Subcutaneous adipose tissue (tissue), 4 donors: ENCODE measurements around the gene POMT1. TPM values are rescaled to one million over a fixed set of nuclear protein-coding genes. Genes with fewer than 3 reads are reported as not detected.

Experiments used
- total RNA-seq, 4 donors: library from RNA; depleted of rRNA; stranded (reverse); fragments of >200 nt; gene quantifications; one replicate each; pipeline ENCODE4 v1.1.0, GENCODE V29; 2016
- TF ChIP-seq, protein P1 (sequence below): fragments of 450-650 bp; IDR thresholded peaks from one replicate; pipeline ENCODE4 v1.5.1; 2016; ENCODE audit warnings: low read depth, mild to moderate bottlenecking, control low read depth, antibody characterized with exemption, moderate library complexity

The POMT1 gene
- total RNA-seq, 4 donors from 2014 or later: 17.0 to 54.3 (median 27.1) TPM

DNA sequence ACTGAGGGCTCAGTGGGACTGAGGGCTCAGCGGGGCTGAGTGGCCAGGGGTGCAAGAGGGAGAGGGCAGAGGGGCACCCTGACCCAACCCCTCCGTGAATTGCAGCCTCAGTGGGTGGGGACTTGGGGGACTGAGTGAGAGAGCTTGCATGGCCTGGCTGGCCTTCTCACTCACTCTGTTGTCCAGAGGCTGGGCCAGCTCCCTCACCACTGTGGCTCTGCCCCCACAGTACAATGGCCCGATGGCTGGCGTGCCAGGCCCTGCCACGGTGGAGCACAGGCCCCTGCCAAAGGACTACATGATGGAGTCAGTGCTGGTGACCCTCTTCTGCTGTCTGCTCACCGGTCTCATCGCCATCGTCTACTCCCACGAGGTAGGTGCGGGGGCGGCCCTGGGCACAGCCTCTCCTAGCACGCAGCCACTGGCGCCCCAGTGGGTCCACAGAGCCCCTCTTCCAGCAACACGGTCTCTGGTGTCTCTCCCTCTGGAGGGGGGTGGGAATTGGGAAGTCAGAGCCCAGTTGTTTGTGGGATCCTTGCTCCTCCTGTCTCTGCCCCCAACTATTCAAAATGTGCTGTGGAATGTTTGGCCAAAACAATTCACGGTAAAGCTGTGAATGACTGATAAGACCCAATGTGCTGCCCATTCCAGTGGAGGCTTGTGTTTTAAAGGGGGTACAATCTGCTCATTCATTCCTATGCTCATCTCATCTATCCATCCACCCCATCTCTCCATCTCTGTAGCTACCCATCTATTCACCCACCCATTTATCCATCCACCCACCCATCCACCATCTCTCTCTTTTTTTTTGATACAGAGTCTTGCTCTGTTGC lies 53.3 kb downstream of the POMT1 start:
- TF ChIP-seq, protein P1, sequence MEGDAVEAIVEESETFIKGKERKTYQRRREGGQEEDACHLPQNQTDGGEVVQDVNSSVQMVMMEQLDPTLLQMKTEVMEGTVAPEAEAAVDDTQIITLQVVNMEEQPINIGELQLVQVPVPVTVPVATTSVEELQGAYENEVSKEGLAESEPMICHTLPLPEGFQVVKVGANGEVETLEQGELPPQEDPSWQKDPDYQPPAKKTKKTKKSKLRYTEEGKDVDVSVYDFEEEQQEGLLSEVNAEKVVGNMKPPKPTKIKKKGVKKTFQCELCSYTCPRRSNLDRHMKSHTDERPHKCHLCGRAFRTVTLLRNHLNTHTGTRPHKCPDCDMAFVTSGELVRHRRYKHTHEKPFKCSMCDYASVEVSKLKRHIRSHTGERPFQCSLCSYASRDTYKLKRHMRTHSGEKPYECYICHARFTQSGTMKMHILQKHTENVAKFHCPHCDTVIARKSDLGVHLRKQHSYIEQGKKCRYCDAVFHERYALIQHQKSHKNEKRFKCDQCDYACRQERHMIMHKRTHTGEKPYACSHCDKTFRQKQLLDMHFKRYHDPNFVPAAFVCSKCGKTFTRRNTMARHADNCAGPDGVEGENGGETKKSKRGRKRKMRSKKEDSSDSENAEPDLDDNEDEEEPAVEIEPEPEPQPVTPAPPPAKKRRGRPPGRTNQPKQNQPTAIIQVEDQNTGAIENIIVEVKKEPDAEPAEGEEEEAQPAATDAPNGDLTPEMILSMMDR: no peak

DNA sequence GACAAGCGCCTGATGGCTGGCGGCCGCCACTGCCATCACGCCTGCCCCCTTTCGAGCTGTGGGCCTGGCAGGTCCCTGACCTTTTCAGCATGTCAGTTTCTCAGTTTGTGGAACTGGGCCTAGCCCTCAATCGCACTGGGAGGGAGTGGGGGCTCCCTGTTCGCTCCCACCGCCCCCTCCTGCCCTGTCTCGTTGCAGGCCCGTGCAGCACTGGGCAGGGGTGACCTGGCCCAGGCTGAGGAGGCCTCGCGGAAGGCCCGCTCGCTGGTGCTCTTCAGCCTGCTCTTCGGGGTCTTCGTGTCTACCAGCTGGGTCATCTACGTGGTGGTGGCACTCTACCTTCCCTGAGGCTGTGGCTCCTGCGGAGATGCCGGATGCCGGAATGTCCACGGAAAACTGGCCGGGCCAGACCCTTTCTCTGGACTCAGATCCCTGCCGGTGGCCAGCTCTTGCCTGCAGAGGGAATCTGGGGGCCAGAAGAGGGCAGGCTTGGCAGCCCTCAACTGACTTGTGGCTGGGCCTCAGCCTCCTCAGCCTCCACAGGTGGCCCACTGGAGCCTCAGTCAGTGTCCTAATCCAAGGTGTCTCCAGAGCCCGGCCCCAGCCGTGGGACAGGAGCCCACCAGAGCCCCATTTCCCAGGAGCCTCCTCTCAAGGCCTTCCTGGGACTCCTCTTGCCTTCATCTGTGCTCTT lies 55.3 kb downstream of the POMT1 start:
- TF ChIP-seq, protein P1: no peak

DNA sequence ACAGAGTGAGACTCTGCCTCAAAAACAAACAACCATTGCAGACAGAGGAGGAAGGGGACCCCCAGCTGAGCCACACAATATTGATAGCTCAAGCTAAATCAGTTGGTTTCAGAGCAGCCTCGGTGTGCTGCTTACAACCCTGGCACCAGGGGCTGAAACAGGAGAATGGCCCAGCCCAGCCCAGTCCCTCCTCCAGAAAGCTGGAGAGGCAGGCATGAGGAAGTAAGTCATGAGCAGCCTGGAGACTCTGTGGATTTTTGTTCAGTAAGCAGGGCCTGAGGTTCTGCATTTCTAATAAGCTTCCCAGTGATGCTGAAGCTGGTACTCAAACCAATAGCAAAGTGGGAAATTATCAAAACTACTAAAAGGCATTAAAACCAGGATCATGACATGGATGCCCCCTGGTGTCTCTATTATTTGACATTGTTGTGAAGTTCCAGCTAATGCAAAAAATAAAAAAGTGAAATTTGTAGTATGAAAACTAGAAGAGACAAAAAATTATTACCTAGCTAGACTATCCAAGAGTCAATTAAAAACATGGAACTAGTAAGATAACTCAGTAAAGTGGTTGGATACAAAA lies 56.8 kb downstream of the POMT1 start:
- TF ChIP-seq, protein P1: no peak

DNA sequence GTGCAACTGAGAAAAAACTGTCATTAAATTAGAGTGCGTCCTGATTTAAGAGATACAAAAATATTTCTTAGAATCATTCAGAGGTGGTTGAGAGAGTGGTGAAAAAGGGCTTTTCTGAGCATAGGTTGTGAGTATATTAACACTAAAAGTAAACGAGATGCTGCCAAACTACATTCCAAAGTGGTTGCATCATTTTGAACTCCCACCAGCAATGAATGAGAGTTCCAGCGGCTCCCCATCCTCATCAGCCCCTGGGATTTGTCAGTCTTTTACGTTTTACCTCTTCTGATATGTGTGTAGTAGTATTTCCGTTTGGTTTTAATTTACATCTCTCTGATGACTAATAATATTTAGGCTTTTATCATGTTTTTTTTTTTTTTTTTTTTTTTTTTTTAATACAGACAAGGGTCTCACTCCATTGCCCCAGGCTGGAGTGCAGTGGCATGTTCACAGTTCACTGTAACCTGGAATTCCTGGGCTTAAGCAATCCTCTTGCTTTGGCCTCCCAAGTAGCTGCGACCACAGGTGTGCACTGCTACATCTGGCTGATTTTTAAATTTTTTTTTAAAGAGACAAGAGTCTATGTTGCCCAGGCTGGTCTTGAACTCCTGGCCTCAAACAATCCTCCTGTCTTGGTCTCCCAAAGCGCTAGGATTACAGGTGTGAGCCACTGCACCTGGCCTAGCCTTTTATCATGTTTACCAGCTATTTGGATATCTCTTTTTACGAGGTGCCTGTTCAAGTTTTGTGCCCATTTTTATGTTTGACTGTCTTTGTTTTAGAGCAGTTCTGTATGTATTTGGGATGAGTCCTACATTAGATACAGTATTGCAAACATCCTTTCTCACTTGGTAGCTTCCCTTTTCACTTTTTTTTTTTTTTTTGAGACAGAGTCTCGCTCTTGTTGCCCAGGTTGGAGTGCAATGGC lies 59.6 kb downstream of the POMT1 start:
- TF ChIP-seq, protein P1: no peak

DNA sequence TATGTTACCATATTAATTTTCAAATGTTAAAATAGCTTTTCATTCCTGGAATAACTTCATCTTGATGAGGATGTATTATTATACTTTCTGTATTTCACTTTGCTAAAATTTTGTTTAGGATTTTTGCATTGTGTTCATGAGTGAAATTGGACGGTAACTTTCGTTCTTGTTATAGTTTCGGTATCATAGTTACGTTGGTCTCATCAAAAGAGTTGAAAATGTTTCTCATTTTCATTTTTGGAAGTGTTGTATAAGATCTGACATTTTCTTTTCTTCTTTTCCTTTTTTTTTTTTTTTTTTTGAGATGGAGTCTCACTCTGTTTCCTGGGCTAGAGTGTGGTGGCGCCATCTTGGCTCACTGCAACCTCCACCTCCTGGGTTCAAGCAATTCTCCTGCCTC lies 62.7 kb downstream of the POMT1 start:
- TF ChIP-seq, protein P1: no peak

DNA sequence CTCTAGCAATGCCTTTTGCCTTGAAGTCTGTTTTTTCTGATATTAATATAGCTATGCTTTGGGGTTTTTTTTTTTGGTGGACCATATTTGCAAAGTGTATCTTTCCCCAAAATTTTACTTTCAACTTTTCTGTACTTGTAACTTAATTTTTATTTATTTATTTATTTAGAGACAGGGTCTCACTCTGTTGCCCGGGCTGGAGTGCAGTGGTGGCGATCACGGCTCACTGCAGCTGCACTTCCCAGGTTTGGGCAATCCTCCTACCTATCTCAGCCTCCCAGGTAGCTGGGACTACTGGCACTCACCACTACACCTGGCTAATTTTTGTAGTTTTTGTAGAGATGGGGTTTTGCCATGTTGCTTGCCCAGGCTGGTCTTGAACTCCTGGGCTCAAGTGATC lies 63.4 kb downstream of the POMT1 start:
- TF ChIP-seq, protein P1: no peak
